Endothelial cell of umbilical vein (primary cell): Measurements from ENCODE around the gene CLEC2L. TPM values are rescaled to one million over a fixed set of nuclear protein-coding genes. Genes with fewer than 3 reads are reported as not detected.

Source experiments
- BruUV-seq: library from RNA; stranded (reverse); fragments of 400-500 nt; replicated peaks from 2 replicates; lab custom pipeline; 2021; lab: Mats Ljungman, UMichigan
- CTCF ChIA-PET: fragments of 300-600, 350-600 bp; sonication (Branson Sonifier 250); formaldehyde crosslinking; loops from one replicate; lab custom pipeline; 2021; ENCODE audit warnings: antibody characterized with exemption, inconsistent platforms; lab: Charles Lee
- POLR2A ChIA-PET: fragments of 300-600, 350-600 bp; sonication (Branson Sonifier 250); formaldehyde crosslinking; loops from one replicate; lab custom pipeline; 2021; ENCODE audit warnings: antibody characterized with exemption, inconsistent platforms; lab: Charles Lee
- DNase-seq: peaks from one replicate; pipeline ENCODE4 v3.0.0-alpha.2; 2011; ENCODE audit warnings: low read depth, low spot score
- FAIRE-seq: peaks from 2 replicates; lab custom pipeline; 2011; peaks lifted over from hg19 to GRCh38; lab: Jason Lieb, UNC
- H2AFZ ChIP-seq: 2 replicates; pipeline ENCODE4 v1.6.0; 2012; ENCODE audit warnings: low read depth, low read length, control low read depth, inconsistent platforms
- H3K27ac ChIP-seq: 2 replicates; pipeline ENCODE4 v1.5.1; 2011; ENCODE audit warnings: low read depth, mild to moderate bottlenecking, control low read depth, low read length, moderate library complexity; ENCODE audit not compliant: insufficient read depth
- H3K27me3 ChIP-seq, 2 experiments: 2 replicates each; pipeline versions ENCODE4 v1.6.0 to v1.6.1; 2011; ENCODE audit warnings: low read length in 2 of 2, mixed read lengths in 1 of 2; ENCODE audit not compliant: control insufficient read depth in 2 of 2, insufficient read depth in 2 of 2
- H3K36me3 ChIP-seq, 2 experiments: 2 replicates in 1 of 2; 3 replicates in 1 of 2; pipeline ENCODE4 v1.5.1; 2011; ENCODE audit warnings: low read length in 2 of 2, mild to moderate bottlenecking in 1 of 2, moderate library complexity in 1 of 2; ENCODE audit not compliant: control insufficient read depth in 2 of 2, insufficient read depth in 2 of 2; ENCODE audit errors: extremely low read depth in 1 of 2
- H3K4me1 ChIP-seq: 3 replicates; pipeline ENCODE4 v1.5.1; 2011; ENCODE audit warnings: mild to moderate bottlenecking, low read length; ENCODE audit not compliant: control insufficient read depth, insufficient read depth; ENCODE audit errors: extremely low read depth
- H3K4me2 ChIP-seq: 2 replicates; pipeline ENCODE4 v1.6.1; 2011; ENCODE audit warnings: low read length, control low read depth, mixed read lengths; ENCODE audit not compliant: insufficient read depth
- H3K4me3 ChIP-seq, 3 experiments: fragments of 200-600 bp in 1 of 3; sonication (generic), shearing (Covaris generic) in 1 of 3; replicated peaks in 1 of 3; 2 replicates each; pipeline ENCODE4 v1.5.1; 2011 to 2016; ENCODE audit warnings: control low read depth in 3 of 3, low read length in 3 of 3, mild to moderate bottlenecking in 2 of 3, inconsistent platforms in 1 of 3, low read depth in 1 of 3, moderate library complexity in 1 of 3; ENCODE audit not compliant: insufficient read depth in 1 of 3
- H3K79me2 ChIP-seq: 2 replicates; pipeline ENCODE4 v1.6.0; 2012; ENCODE audit warnings: low read length, inconsistent platforms; ENCODE audit not compliant: control insufficient read depth, insufficient read depth
- H3K9ac ChIP-seq: replicated peaks from 2 replicates; pipeline ENCODE3; 2011; ENCODE audit warnings: low read length, control low read depth; ENCODE audit not compliant: insufficient read depth; ENCODE audit errors: extremely low read depth
- H3K9me1 ChIP-seq: replicated peaks from 3 replicates; pipeline ENCODE4 v1.6.0; 2011; ENCODE audit warnings: mild to moderate bottlenecking, low read length; ENCODE audit not compliant: control insufficient read depth, insufficient read depth; ENCODE audit errors: extremely low read depth
- H3K9me3 ChIP-seq: replicated peaks from 2 replicates; pipeline ENCODE4 v1.5.1; 2012; ENCODE audit warnings: low read length, inconsistent platforms; ENCODE audit not compliant: control insufficient read depth, insufficient read depth
- H4K20me1 ChIP-seq: replicated peaks from 2 replicates; pipeline ENCODE3; 2011; ENCODE audit warnings: mild to moderate bottlenecking, low read length; ENCODE audit not compliant: control insufficient read depth, insufficient read depth; ENCODE audit errors: extremely low read depth
- EZH2 ChIP-seq: IDR thresholded peaks from 2 replicates; pipeline ENCODE4 v1.6.1; 2012; ENCODE audit warnings: borderline replicate concordance, low read depth, mild to moderate bottlenecking, moderate library complexity, low read length, inconsistent platforms; ENCODE audit not compliant: severe bottlenecking
- FOS ChIP-seq: IDR thresholded peaks from 2 replicates; pipeline ENCODE4 v1.6.1; 2011; ENCODE audit warnings: mild to moderate bottlenecking, low read length, moderate library complexity, borderline replicate concordance; ENCODE audit not compliant: insufficient read depth
- GATA2 ChIP-seq: IDR thresholded peaks from 2 replicates; pipeline ENCODE4 v1.7.0; 2011; ENCODE audit warnings: low read depth, mild to moderate bottlenecking, moderate library complexity, mixed read lengths, low read length; ENCODE audit not compliant: insufficient read length, insufficient read depth
- JUN ChIP-seq: IDR thresholded peaks from 2 replicates; pipeline ENCODE4 v1.6.1; 2011; ENCODE audit warnings: borderline replicate concordance, low read depth; ENCODE audit not compliant: insufficient read length, insufficient read depth
- MYC ChIP-seq: IDR thresholded peaks from one replicate; pipeline ENCODE4 v1.6.1; 2011; ENCODE audit warnings: mild to moderate bottlenecking, low read depth, low read length
- POLR2A ChIP-seq: IDR thresholded peaks from 2 replicates; pipeline ENCODE4 v1.6.1; 2012; ENCODE audit warnings: low read depth, mild to moderate bottlenecking, control low read depth, low read length
- POLR2AphosphoS5 ChIP-seq: IDR thresholded peaks from 2 replicates; pipeline ENCODE4 v1.6.1; 2012; ENCODE audit warnings: low read depth, mild to moderate bottlenecking, control low read depth, low read length, moderate library complexity; ENCODE audit not compliant: insufficient read depth
- dilution Hi-C: fragments of 300-500 bp; cut with MboI; formaldehyde crosslinking; loops from one replicate; pipeline ENCODE4 v1.15.0; 2019; ENCODE audit warnings: low sequenced_read_pairs; ENCODE audit not compliant: extremely low pct_ligation_motif_present
- intact Hi-C: fragments of 100-400 bp; cut with micrococcal nuclease; formaldehyde crosslinking; loops from one replicate; pipeline ENCODE4 v1.10.0; 2022
- polyA plus RNA-seq, 4 experiments: library from polyadenylated mRNA; depleted of rRNA in 3 of 4; stranded (reverse) in 3 of 4; unstranded in 1 of 4; fragments of >200 nt; gene quantifications; 2 replicates each; pipeline versions ENCODE4 v1.2.1 to v1.2.3, GENCODE V29; 2011 to 2012; ENCODE audit warnings: missing spikeins in 1 of 4
- total RNA-seq: library from RNA; stranded (reverse); gene quantifications from 2 replicates; pipeline ENCODE4 v1.2.3, GENCODE V29; 2021

CLEC2L gene
- total and polyA plus RNA-seq, 2 donors (not counting 3 experiments of a cell fraction or from before 2014, with no cell fraction given), result not detected

- FAIRE-seq, result no peak
- ChIA-PET POLR2A (no interaction called here), CTCF (interaction anchor here (0.7 to 1.5 kb wide), 3 partner anchors 36 to 439 kb away, joined by 3 read pairs; no protein-coding TSS in a partner anchor)
- no peak overlapping the region for H3K9ac ChIP-seq
- no peaks in the 10 kb centered on the region for H3K9me3 ChIP-seq
- no TSS peak for BruUV-seq
- intact Hi-C loops (no loop called here), dilution Hi-C loops (no loop called here)
- no peak overlapping the region for H3K4me3 ChIP-seq
- H3K9me1 ChIP-seq, result no peaks in the 10 kb centered on the region
- no peaks in the 10 kb centered on the region for H4K20me1 ChIP-seq
- H3K36me3 ChIP-seq, result peaks cover 2 to 3% of the 10 kb centered on the region in 2 experiments
- no peak for DNase-seq
- no peak overlapping the region for H3K27ac ChIP-seq
- no peak overlapping the region for H2AFZ ChIP-seq
- TF ChIP-seq GATA2 (no peak), POLR2AphosphoS5 (no peak), FOS (no peak), EZH2 (no peak), POLR2A (no peak), JUN (no peak), MYC (no peak)
- no peak overlapping the region for H3K4me2 ChIP-seq
- no peaks in the 10 kb centered on the region for H3K4me1 ChIP-seq
- no peaks in the 10 kb centered on the region for H3K27me3 ChIP-seq
- H3K79me2 ChIP-seq, result no peaks in the 10 kb centered on the region
Observed at GRCh38 chr7:139566075-139566474, 42.6 kb downstream of the CLEC2L start.
